ENCODE measurements around the gene MTX1.
"Not testable (repeated sequence)": the region's sequence is repeated elsewhere in the genome, so short reads cannot be mapped to it uniquely, and the experiment has no call there.

MTX1 gene

DNA sequence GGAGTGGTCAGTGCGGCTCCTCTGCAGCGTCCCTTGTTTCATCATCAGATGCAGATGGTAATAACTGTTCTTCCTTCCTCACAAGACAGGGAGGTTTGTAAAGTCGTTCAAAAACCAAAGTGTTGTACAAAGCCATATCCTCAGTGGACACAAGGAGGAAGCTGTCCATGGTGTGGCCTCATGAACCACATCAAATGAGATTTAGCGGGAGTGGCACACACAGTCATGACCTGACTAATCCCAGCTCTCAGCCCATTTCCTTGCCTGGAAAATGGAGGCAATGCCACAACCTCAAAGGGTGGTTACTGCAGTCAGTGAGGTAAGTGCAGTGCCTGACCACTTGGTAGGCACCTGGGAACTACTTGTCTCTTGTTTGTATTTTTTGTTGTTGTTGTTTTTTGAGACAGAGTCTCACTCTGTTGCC is 33.4 kb downstream of the MTX1 start:
- DNase-seq, result no peak

DNA sequence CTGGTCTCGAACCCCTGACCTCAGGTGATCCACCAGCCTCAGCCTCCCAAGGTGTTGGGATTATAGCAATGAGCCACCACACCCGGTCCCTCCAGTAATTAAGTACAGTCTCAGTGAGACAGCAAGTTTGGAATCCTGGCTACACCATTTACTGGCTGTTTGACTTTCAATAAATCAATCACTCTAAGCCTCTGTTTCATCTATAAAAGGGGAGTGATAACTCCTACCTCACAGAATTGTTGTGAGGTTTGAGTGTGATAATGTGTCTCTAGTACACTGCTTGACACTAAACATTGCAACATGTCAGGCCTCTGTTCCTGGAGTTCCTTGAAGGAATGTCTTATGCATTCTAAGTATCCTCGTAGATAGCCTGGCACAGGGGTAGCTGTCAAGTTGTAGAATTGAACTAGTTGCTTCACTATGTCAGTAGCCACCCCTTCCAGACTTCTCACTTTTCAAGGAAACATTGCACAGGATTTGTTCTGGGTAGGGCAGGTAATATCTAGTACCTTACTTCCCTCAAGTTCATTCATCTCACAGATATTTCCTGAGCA is 34.4 kb downstream of the MTX1 start:
- no peak for DNase-seq

DNA sequence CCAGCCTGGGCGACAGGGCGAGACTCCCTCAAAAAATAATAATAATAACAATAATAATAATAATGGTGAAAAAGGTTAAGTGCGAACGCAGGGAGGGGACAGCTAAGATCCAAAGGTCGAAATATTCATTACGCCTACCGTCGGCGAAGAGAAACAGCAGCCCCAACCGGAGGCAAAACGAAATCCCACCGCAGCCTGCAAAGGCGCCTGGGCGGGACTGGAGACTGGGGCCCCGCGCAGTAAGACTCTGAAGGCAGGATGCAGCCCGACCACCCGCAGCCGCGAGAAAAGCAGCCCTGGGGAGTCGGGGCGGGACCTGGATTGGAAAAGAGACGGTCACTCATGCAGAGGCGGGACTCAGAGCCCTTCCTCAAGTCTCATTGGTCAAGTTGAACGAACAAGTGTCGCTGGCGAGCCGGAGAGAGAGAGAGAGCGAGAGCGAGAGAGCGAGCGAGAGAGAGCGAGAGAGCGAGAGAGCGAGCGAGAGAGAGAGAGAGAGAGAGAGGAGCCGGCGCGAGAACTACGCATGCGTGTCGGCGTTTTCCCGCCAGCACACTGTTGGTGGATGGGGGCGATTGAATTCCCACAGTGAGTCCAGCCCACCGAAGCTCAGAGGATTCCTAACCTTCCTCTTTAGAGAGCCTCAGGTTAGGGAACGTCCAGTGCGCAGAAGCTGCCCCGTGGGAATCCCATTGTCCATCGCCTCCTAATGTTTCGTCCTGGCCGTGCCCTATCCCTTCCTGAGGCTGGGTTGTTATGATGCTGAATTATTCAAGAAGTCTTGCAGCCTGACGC is 36.1 kb downstream of the MTX1 start:
- DNase-seq, result peak; percentile 99

DNA sequence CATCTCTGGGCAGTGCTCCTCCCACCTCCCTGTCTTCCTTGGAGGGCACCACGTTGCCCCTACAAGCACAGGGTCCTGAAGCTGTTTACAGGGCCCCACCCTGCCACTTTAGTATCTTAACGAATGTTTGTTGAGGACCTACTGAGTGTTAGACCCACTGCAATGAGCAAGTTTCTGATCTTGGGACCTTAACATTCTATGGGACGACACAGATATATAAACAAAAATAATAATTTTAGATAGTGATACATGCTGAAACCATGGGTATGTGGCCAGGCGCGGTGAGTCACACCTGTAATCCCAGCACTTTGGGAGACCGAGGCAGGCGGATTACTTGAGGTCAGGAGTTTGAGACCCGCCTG is 36.6 kb downstream of the MTX1 start:
- no peak for DNase-seq

DNA sequence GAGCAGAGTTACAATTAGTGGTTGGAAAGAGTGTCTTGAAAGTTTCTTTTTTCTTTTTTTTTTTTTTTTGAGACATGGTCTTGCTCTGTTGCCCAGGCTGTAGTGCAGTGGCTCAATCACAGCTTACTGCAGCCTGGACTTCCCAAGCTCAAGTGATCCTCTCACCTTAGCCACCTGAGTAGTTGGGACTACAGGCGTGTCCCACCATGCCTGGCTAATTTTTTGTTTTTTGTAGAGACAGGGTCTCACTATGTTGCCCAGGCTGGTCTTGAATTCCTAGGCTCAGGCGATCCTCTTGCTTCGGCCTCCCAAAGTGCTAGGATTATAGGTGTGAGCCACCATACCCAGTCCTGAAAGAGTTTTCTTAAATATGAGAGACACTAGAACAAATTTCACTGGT is 38.3 kb downstream of the MTX1 start:
- DNase-seq, result not testable (repeated sequence)

DNA sequence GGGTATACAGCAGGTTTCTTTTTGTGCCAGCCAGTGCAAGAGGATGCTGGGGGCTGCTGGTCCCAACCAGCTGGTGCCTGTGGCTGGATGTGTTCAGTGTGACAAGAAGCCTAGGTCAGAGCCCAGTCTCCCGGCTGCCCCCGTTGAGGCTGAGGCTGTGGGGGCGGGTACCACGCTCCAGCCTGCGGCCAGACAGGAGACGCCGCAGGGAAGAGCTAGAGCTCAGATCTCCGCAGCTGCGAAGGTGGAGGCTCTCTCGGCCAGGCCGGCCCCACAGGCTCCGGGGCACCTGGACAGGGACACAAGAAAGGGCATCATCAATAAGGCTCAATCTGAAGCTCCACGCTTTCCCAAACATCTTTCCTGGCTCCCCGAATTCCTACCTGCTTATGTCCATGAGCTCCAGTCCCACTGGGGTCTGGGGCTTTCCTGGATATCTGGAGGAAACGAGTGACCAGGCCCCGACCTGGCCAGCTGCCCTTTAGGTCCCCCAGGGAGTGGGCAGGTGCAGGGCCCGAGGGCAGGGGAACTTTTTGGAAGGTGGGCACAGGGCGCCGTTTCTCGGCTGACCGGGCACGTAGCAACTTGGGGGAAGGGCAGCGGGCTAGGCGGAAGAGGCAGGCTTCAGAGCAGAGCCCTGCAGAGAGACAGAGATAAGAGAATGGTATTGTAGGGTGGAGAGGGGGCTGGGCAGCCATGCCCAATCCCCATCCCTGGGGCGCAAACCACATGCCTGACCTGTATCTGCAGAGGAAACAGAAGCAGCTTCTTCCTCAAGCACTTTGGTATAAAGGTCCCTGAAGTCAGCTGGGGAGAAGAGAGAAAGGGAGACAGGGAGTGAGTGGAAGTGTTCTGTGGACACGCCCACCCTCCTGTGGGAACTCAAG is 39.4 kb downstream of the MTX1 start:
- no peak for DNase-seq

DNA sequence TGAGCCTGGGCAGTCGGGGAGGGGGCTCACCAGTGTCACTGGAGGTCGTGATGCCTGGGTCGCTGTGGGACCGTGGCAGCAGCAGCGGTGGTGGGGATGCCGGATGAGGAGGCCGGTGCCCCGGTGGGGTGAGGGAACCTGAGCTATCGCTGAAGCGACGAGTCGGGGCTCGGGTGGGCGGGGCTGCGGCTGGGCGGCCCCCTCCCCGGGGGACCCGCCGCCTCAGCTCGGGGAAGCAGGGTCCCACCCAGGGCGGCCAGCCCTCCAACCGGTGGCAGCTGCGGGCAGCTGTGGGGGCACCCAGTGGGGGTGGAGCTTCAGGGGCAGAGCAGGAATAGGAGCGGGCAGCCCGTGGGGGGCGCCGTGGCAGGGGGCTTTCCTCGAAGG is 41.7 kb downstream of the MTX1 start:
- DNase-seq, result no peak

DNA sequence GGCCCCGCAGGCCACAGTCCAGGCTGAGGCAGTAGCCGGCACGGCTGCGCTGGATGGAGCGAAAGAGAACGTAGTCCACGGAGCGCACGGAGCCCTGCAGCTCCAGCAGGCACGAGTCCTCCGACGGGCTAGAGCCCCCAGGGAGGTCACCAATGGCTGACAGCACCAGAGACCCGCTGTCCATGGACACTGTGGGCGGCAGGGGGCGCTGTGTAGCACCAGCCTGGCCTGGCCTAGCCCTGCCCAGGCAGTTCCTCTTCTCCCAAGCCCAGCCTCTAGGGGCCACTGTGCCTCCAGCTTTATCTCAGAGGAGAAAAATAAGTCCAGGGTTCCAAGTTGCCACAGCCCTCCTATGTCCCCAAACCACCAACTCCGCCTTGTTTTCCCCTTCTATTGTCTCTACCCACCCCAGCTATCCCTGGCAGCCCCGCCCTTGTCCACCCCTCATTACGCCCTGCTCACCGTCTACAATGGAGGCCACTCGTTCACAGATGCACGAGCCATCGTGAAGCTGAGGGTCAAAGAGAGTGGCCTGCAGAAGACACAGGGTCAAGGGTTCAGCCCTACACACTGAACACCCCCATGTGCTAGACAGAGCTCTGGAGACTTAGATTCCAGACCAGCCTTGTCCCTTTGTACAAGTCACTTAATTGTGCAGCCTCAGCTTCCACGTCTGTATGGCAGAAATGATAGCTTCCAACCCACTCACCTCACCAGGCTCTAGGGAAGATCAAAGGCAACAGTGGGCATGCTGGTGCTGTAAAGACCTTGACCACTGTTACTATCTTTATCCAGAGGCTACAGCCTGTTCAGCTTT is 42.3 kb downstream of the MTX1 start:
- DNase-seq, result peak; percentile 89

DNA sequence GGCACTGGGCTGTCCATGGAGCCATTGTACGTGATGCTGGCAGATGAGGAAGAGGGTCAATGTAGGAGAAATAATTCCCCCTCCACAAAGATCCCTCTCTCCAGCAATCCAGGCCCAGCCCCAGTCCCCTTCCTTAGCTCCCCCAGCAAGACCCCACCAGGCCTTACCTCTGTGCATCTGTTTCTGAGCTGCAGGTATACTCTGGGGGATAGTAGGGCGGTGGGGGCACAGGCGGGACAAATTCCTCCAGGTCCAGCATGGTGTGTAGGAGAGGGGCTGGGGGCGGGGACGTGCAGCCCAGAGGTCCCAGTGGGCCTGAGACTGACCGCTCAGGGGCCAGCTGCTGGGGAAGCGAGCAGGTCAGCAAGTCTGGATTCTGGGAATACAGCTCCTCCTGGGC is 43.1 kb downstream of the MTX1 start:
- no peak for DNase-seq

DNA sequence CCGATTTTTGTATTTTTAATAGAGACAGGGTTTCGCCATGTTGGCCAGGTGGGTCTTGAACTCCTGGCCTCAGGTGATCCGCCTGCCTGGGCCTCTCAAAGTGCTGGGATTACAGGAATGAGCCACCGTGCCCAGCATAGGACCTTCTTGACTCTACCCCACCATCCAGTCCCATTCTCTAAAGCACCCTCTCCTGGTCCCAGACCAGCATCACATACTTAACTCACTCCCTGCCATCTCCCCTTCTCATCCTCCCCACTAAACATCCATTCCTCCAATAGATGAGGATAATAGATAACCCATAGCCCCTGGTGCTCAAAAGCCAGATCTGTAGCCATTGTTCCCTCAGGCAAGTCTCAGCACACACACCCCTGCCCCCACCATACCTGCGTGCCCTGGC is 44.7 kb downstream of the MTX1 start:
- DNase-seq, result no peak

DNA sequence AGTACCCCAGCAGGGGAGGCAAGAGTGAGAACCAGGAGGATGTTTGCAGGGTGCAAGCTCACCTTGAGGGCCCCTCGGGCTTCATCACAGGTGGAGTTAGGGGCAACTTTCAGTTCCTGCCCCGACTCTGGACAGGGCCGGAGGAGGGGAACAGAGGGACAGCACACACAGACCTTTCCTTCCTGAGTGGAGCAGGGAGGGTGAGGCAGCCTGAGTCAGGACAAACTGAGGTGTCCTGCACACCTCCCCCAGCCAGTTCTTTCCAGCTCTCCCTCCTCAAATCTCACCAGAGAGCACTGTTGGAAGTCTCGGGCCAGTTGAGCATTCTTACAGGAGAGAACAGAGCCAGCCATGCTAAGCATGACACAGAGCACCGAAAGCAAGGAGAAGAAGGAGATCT is 45.3 kb downstream of the MTX1 start:
- DNase-seq, result no peak

DNA sequence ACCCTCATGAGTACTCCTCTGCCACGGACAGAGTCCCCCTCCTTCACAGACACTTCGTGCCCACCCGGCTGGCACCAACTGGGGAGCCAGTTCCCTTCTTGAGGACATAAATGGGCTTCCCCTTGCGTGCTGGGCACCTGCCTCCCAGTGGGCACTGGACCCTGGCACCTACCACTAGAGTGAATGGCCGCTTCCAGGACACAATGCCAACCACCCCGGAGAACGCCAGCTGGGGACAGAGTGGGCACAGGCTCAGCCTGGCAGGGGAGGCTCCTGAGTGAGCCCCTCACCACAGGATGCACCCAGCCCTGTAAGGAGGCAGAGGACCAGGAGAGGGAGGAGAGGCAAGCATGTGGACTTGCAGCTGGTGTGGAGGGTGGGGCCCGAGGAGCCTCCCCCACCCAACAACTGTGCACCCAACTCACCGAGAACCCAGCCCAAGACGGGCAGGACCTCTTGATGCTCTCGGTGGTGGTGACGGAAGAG is 45.8 kb downstream of the MTX1 start:
- DNase-seq, result peak; percentile 45

DNA sequence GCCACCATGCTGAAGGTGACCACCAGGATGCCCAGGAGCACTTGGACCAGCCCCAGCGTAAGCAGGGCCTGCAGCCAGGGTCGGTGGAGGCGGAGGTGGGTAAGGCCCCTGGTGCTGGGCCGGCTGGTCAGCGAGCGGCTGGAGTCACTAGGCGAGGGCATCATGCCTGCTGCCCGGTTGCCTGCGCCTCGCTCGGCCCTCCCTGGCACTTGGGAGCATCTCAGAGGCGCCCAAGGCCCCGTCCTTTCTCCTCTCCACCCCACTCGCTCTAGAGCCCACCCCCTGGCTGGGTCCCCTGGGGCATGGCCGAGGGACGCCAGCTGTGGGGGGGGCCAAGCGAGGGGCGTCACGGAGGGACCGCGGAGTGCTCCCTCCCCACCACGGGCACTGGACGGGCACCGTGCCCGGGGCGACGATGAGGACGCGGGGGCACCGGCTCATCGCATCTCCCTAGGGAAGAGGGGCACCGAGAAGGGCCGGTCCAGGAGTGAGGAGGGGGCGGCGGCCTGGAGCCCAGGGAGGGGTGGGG is 46.3 kb downstream of the MTX1 start:
- peak; percentile 47 for DNase-seq

DNA sequence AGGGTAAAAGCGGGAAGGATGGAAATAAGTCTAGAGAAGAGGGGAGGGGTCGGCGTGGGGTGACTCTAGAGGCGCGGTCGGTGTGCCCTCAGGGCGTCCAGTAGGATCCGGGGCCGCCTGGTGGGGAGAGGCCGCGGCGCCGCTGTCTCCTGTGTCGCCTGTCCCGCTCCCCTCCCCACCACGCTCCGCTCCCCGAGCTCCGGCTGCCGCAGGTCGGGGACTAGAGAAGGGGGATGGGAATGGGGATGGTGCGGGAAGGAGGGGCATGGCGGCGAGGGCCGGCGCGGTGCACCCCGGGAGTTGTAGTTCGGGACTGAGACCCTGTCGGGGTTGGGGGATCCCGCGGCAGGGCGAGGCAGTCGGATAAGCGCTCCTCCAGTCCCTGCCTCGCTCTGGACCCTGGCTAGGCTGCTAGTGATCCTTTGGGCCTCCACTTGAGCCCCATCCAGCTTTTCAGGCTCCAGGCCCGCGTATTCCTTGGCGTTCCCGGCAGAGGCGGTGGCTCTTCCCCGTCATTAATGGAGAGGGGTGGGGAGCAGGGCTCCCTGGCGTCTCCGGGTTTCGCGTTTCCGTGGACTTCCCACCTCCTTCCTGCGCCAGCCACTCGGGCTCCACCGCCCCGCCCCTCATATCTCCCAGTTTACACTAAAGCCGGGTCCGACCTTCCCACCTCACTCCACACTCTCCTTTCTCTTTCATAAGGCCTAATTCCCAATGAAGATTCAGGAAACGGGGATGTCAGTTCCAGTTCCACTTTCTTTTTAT is 46.9 kb downstream of the MTX1 start, which contains the start of gene ENTREP3:
ENTREP3 (minus strand) TSS at position 241 of the 765 bp plus-strand sequence. CDS start 606 bp downstream, outside the sequence.
- peak; percentile 92 for DNase-seq

DNA sequence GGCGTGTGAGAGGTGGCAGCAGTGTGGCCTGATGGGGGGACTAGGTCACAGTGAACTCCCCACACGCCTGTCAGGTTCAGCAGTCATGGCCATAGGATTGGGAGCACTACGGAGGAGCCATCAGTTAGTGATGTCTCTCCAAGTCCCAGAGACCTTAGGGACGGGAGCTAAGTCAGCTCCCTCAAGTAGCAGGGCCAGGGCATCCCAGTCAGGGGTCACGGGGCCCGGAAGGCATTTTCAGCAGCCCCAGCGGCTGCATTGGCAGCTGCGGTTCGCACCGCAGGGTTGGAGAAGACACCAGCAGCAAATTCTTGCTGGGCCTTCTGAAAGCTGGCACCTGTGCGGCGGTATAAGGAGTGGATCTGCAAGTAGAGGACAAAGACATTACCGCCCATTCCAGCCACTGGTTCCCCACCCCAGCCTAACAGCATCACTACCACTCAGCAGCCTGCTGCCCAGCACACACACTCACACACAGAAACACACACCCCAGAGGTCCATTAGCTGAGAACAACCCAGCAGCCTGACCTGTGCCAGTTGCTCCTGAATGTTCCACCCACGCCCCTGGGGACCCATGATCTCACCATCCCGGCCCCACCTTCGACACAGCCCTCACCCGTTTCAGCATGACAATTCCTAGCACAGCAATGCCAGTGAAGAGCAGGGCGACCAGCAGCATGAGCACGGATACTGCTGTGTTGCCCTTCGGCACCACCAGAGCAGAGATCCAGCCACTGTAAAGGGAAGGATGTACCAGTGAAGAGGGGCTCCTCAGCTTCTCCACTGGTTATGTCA is 47.8 kb downstream of the MTX1 start:
- no peak for DNase-seq

DNA sequence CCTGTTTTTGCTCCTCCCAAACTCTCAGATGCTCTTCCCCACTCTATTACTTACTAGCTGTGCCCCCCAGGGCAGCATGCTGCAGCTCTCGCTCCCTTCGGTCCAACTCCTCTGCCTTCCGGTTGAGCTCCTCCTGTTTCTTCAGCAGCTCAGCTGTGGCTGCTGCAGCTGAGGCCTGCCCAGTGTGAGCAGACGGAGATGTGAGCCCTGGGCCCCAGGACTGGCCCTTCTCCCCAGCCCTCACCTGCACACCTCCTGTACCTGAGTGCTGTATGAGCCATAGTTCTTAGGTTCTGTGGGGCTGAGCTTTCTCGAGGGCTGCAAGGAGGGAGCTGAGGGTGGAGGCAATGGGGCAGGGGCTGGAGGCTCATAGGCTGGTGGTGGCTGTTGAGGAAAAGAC is 51.8 kb downstream of the MTX1 start:
- DNase-seq, result no peak

DNA sequence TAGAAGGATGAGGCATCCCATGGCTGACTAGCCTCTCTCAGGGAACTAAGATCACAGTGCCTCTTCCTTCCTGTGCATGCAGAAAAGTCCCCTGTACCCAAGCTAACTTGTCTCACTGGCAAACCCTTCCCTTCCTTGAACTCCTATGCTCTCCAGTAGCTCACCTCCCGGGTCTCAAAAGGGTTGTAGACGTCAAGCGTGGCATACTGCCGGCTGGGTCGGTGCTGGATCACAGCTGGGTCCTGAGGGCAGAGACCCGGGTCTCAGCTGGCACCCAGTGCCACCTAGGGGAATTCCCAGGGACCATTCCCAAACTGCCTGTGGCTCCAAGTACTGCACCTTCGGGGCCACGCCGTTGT is 53.0 kb downstream of the MTX1 start:
- DNase-seq, result peak; percentile 24

DNA sequence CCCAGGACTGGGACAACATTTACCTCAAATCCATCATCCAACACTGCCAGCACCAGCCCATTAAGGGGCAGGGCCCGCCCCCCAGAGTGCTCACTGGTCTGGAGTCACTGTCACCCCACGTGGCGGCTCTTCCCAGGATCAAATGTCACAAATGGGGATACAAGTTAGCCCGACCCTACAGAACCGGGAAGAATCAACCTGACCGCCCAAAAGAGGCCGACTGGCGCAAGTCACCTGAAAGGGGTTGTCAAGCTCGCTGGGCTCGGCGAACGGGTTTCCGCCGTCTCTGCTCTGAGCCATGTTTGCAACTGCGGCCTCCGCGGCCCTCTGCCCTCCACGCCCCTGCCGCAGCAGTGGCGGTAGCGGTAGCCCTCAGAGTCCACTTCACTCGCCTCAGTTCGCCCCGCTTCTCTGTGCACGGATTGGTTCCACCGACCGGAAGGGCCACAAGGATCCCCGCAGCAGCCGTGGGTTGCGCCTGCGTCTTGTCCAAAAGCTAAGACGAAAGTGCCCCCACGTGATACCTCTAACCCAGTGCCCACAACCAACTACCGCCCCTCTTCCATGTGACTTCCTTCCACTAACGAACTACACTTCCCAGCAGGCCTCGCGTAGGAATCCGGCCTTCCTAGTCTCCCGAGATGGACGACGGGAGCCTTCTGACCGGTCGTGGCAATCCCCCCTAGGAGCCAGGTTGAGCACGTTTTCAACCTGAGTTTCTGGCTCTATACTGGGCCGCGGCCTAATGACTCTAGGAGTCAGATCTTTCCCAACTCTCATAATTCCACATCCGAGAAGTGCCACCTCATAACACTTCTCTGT is 53.6 kb downstream of the MTX1 start, which contains the start of gene SCAMP3:
SCAMP3 (minus strand) TSS at position 509 of the 822 bp plus-strand sequence; CDS start at position 300, 209 bp downstream.
- peak; percentile 98 for DNase-seq

DNA sequence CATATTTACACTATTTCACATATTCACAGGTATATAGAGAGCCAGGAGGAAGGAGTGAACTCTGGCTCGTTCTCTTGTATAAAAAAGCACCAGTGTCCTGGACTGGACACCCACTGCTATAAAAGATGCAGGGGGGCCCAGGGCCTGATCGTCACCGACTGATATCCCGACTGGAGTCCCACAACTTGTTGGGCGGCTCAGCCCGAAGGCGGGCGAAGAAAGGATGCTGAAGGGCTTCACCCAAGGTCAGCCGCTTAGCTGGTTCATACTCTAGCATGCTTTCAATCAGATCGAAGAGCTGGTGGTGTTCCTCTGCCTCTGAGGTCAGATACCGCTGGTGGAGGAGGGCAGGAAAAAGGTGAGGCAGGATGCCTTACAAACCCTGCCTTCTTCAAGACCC is 54.6 kb downstream of the MTX1 start:
- DNase-seq, result no peak
